Pulmonary artery endothelial cell (primary cell): Measurements from ENCODE around the gene OGA. TPM values are rescaled to one million over a fixed set of nuclear protein-coding genes. Genes with fewer than 3 reads are reported as not detected.
A peak's percentile ranks its signal among the peaks of the same experiment; 100 is the strongest.
"Not testable (repeated sequence)": the region's sequence is repeated elsewhere in the genome, so short reads cannot be mapped to it uniquely, and the experiment has no call there.

Experiments
- DNase-seq: peaks from one replicate; pipeline ENCODE4 v3.0.0-alpha.2; 2011; ENCODE audit warnings: low read depth, low spot score
- total RNA-seq: library from RNA; depleted of rRNA; stranded (reverse); fragments of >200 nt; gene quantifications from 2 replicates; pipeline ENCODE4 v1.2.3, GENCODE V29; 2014

The OGA gene
- total RNA-seq, 1 donor from 2014 or later: 84.5 TPM

GRCh38 chr10:101803511-101803910, 14.7 kb downstream of the OGA start:
- no peak for DNase-seq

- DNase-seq: no peak
These were observed 20.7 kb downstream of the OGA start for GRCh38 chr10:101797403-101798059.

GRCh38 chr10:101793526-101793925, 24.7 kb downstream of the OGA start:
- no peak for DNase-seq

GRCh38 chr10:101789686-101790085, 28.6 kb downstream of the OGA start:
- no peak for DNase-seq

- DNase-seq: not testable (repeated sequence)
These were observed 29.0 kb downstream of the OGA start for GRCh38 chr10:101789231-101789630.

- no peak for DNase-seq
These were observed 32.4 kb downstream of the OGA start for GRCh38 chr10:101785801-101786200.

- DNase-seq: no peak
These were observed 33.7 kb downstream of the OGA start for GRCh38 chr10:101784558-101784957.

- DNase-seq: no peak
These were observed 34.5 kb downstream of the OGA start for GRCh38 chr10:101783736-101784118.

GRCh38 chr10:101782811-101783735, 35.2 kb downstream of the OGA start, which contains the start of gene NPM3:
NPM3 (minus strand) TSS chr10:101783446; CDS start chr10:101783390, 56 bp downstream.
- peak; percentile 32 for DNase-seq

- no peak for DNase-seq
These were observed 36.0 kb downstream of the OGA start for GRCh38 chr10:101781984-101782810.

GRCh38 chr10:101781655-101781983, 36.6 kb downstream of the OGA start:
- DNase-seq: no peak

GRCh38 chr10:101780818-101781654, 37.2 kb downstream of the OGA start:
- DNase-seq: peak; percentile 20

GRCh38 chr10:101780187-101780817, 37.9 kb downstream of the OGA start:
- no peak for DNase-seq

GRCh38 chr10:101779544-101780186, 38.6 kb downstream of the OGA start:
- DNase-seq: peak; percentile 22

GRCh38 chr10:101778781-101779543, 39.3 kb downstream of the OGA start:
- no peak for DNase-seq

- no peak for DNase-seq
These were observed 40.0 kb downstream of the OGA start for GRCh38 chr10:101778151-101778780.

GRCh38 chr10:101777619-101778145, 40.6 kb downstream of the OGA start:
- DNase-seq: no peak

- DNase-seq: no peak
These were observed 42.0 kb downstream of the OGA start for GRCh38 chr10:101776161-101776817.
